GM19025 (cell line): ENCODE results near the gene USHBP1.
A peak's percentile ranks its signal among the peaks of the same experiment; 100 is the strongest.

Experiments
- ATAC-seq: cut with Tn5 transposase; IDR thresholded peaks from one replicate; pipeline ENCODE4 v1.9.1; 2021; ENCODE audit warnings: mild to moderate bottlenecking, low read depth, moderate library complexity; ENCODE audit not compliant: unreplicated experiment

USHBP1 gene

DNA sequence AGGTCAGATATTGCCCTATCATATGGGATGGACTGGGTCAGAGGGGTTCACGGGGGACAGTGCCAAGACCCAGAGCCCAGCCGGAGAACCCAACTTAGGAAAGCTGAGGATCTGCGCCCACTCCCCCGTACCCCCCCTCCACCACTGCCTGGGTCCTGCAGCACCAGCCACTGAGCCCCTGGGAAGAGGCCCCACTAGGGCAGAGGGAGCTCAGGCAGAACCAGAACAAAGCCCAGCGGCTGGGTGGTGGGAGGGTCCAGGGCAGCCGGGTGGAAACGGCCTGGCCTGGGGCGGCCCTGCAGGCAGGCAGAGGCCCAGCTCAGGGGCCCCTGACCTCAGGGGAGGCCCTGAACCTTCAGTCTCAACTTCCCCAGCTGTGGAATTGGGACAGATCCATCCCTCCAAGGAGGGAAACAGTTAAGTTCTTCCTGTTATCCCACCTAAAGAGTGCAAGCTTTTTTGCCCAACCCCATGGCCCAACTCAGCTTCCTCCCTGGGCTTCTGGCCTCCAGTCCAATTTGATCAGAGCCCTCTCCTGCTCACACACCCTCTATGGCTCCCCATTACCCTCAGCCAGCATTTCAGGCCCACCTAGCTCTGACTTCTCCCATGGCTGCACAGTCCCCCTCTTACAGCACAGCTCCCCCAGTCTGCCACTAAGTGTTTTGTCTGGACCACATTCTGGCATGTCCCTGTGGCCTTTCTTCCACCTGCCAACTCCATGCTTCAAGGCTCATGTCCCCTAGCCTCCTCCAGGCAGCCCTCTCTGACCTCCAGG, 21.9 kb downstream of the USHBP1 start:
- ATAC-seq = no peak

DNA sequence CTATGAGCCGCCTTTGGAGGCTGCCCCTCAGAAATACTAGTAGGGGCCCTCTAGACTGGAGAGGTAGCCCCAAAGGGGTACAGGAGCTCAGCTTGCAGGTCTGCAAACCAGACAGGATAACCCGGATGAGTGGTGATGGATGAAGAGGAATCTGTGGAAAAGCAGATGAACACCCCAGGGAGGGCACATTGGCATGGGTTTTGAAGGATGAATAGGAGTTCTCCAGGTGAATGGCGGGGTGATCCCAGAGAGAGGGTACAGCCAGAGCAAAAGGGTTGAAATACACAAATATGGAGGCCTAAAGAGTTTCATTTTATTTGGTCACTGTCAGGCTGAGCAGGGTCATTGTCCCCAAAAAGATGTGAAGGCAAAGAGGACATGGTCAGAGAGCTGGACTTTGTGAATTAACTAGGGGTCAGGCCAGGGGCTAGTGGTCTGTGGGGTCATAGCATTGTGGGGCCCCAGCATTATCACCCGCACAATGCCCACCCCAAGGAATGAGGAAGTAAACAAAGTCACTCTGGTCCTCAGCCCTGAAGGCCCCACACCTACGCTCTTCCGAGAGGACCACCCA, 23.6 kb downstream of the USHBP1 start:
- ATAC-seq = no peak

DNA sequence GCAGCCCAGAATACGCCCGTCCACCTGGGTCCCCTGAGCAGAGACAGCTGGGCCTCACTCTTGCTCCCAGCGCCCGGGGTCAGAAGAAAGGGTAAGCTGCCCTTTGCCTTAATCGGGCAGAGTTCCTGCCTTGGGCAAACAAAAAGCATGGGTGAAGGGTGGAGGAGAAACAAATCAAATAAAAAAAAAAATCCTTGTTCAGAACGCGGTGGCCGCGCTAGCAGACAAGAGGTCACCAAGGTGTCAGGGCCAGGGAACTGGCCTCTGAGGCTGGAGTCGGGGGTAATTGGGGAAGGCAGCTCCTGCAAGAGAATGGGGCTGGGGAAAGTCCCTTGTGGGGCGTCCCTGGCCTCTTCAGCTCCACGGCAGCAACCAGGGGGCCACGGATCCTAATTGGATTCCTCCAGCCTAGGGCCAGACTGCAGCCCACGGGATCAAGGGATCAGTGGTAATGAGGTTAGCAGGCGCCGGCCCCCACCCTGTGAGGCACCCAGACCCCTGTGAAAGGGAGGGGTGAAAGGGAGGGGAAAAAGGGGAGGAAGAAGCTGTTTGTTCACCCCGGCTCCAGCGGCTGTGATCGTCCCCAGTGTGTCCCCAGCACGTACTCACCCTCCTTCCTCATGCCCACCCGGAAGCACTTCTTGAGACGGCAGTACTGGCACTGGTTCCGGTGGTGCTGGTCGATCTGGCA, 24.3 kb downstream of the USHBP1 start:
- ATAC-seq = no peak

DNA sequence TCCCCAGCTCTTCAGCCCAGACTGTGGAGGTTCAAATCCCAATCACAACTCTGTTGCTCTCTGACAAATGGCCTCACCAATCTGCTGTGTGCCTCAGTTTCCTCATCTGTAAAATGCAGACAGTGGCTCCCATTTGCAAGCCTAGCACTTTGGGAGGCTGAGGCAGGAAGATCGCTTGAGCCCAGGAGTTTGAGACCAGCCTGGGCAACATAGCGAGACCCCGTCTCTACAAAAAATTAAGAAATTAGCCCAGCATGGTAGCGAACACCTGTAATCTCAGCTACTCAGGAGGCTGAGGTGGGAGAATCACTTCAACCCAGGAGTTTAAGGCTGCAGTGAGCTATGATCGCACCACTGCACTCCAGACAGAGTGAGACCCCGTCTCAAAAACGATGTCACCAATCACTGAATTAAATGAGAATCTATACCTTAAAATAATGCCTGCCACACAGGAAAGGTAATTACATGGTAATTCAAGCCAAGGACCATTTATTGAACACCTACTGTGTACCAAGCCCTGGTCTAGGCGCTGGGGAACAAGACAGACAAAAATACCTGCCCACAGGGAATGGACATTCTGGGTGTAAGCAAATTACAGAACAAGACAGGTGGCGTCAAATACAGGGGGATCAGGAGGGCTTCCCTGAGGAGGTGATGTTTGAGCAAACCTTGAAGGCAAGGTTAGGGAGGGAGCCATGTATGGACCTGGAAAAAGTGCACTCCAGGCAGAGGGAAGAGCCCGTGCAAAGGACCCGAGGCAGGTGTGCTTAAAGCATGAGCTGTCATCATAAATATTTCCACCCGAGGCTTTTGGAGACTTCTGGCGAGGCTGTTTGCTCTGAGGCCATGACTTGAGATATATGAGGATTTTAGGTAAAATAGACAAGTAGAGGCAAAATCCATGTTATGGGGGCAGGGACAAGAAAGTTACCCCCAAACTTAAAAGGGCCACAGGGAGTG, 26.5 kb downstream of the USHBP1 start:
- ATAC-seq = no peak

DNA sequence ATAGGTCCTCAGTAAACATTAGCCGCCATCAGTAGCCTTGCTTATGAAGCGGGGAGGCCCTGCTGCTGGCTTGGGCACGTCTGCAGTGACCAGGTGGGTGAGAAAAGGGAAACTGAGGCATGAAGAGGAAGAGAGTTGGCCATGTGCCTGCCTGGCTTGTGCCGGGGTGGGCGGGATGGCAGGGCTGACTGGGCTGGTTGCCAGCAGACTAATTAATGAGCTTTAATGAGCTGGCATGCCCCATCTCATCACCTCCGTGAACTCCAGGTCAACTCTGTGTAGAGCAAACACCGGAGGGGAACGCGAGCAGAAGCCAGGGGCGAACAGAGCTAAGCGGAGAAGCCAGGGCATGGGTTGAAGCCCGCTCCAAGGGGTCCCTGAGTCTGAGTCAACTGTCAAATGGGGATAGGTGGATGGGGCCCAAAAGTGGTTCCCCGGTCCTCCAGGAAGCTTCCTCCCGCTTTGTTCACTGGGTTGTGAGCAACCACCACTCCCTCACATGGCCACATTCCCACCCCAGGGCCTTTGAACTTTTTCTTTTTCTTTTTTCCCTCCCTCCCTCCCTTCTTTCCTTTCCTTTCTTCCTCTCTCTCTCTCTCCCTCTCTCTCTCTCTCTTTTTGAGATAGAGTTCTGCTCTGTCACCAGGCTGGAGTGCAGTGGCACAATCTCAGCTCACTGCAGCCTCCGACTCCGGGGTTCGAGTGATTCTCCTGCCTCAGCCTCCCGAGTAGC, 27.6 kb downstream of the USHBP1 start:
- ATAC-seq = no peak

DNA sequence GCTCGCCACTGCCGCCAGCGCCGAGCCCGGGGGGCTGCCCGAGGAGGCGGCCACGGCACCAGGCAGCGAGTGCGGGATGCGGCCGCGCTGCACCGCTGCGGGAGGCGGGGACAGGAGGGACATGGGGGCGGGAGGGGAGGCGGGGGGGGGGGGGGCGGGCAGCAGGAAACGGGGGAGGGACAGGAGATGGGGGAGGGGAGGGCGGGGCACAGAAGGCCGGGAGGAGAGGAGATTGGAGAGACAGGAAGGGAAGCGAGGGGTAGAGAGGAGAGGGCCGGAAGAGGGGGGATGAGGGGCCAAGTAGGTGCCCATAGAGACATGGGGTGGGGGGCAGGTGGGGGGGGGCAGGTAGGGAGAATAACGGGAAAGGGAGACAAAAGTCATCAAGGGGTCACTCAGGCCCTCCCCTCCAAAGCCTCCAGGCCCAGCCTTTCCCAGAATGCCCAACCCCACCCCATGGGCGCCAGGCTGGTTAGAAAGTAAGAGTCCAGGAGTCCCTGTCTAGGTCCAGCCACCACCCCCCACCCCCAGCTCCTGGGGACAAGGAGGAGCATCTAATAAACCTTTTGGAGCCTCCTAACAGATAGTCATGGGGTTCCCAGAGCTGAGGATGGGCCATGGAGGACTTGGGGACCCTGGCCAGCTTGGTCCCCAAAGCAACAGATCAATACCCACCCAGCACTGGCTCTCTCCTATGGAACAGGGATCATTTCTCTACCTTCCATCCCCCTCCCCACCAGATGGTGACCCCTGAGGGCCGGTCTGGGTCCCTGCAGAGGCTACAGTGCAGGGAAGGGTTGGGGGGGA, 28.4 kb downstream of the USHBP1 start:
- ATAC-seq = no peak

DNA sequence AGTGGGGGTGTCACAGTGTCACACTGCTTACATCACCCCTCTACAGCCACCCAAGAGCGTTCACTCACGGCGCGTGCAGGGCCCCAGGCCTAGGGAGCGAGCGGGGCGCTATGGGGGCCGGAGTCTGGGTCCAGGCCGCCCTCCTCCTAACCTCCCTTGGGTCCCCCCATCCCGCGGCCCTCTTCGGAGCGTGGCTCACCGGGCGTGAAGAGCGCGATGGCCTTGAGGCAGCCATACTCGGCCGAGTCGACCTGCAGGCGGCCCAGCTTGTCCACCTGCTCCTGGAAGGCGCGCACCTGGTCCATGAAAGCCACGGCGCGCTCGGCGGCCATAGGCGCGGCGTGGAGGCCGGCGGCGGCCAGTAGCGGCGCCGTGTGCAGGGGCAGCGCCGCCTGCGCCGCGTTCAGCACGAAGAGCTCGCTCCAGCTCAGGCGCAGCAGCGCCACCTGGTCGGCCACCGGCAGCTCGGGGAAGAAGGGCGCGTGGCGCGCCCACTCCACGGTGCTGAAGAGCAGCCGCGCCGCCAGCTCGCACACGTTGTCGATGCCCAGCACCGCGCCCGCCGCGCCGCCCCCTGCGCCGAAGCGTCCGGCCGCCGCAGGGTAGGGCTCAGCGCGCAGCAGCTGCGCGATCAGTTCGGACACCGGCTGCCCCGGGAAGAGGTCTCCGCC, 29.1 kb downstream of the USHBP1 start:
- no peak for ATAC-seq

DNA sequence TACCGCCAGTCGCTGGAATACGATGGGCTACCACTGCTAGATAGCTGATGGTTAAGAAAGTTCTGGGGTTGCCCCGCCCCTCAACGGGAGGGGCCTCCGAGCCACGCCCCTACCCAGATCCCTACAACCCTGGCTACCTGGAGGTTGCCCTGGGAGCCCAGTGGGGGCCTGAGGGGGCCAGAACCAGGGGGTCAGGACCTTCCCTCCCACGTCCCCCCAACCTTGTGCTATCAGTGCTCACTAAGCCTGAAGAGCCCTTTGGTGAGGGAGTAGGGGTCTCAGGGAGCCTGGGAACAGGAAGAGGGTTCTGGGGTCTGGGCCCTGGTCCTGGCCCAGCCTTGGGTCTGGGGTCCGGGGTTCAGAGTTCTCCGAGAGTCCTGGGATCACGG, 29.6 kb downstream of the USHBP1 start:
- no peak for ATAC-seq

DNA sequence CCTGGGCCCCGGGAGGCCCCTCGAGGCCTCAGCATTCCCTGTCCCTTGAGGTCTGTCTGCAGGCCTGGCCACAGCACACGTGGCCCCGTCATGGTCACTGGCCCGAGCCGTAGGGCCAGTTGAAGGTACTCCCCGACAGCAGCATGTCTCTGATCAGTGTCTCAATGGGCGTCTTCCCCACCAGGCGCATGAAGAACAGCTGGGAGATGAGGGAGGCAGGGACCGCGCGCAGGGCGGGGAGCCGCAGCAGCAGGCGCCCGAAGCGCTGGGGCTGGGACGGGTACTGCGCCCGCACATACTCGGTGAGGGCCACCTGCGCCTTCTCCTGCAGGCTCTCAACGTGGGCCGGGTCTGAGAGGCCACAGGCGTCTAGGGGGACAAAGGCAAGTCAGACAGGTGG, 32.3 kb downstream of the USHBP1 start:
- no peak for ATAC-seq

DNA sequence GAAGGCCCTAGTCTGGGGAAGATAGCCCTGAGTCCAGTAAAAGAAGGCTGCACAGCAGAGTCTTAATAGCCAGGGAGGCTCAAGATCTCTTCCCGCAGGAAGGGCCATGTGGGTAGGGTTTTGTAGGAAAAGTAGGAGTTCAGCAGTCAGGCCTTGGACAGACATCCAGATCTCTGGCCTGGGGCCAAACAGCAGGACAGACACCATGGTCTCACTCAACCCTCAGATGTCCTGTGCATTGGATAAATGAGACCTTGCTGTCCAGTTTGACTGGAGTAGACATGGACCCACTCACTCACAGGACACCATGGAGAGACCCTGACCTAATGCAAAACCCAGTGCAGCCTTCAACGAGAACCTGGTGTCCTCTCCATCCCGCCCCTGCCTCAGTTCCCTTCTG, 34.7 kb downstream of the USHBP1 start:
- ATAC-seq = no peak

DNA sequence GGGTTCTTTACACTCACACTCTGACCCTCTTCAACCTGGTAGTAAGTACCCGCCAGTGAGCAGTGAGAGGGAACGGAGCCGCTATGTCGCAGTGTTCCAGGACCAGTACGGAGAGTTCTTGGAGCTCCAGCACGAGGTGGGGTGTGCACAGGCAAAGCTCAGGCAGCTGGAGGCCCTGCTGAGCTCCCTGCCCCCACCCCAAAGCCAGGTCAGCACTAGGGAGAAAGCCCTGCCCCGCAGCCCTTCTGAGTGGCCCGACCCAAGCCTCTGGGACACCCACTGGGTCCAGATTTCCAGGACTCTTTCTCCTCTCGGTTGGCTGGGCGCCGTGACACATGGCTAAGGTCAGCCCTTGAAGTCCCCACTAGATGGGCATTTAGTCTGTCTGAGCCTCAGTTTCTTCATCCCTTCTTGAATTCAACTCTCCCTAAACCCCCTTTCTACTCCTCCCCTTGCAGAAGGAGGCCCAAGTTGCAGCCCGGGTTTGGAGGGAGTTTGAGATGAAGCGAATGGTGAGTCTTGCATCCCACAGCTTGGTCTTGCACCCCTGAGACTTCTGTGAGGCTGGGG, 36.7 kb downstream of the USHBP1 start:
- no peak for ATAC-seq

DNA sequence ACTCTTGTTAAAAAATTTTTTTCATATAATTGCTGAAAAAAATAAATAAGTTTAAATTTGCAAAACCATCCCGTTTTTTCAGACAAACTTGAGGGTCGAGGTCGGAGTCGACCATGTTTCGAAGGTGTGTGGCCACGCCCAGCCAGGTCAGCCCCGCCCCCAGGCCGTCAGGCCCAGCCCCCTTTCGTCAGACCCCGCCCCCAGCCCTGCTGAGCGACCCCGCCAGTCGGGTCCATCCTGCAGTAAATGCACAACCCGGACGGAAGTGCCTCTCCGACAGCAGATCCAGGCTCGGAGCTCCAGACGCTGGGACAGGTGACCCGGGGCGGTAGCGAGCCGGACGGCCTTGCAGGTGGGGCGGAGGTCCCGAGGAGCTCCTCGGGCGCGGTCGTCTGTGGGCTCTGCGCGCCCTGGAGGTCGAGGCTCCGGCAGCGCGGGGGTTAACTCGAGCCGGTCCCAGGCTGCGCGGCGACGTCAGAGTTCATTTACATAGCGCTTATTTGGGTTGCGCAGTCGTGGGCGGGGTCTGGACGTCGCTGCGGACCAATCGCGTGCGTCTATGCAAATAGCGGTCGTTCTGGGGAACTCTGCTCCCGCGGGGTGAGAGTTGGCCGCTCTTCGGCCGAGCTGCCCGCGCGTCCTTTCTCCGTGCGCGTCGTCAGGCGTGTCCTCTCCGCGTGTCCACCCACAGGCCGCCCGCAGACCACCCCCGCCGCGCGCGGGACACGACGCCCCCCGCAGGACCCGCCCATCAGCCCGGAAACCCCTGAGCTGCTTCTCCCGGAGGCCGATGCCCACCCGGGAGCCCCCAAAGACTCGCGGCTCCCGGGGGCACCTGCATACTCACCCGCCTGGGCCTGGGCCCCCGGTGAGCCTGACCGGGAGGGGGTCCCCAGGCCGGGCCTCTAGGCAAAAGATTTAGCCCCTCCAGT, 38.3 kb downstream of the USHBP1 start, which contains the start of gene OCEL1:
TSS of gene OCEL1 (plus strand) at position 225 of the 932 bp plus-strand sequence. CDS start at position 247, 22 bp downstream.
- ATAC-seq = peak; percentile 90

DNA sequence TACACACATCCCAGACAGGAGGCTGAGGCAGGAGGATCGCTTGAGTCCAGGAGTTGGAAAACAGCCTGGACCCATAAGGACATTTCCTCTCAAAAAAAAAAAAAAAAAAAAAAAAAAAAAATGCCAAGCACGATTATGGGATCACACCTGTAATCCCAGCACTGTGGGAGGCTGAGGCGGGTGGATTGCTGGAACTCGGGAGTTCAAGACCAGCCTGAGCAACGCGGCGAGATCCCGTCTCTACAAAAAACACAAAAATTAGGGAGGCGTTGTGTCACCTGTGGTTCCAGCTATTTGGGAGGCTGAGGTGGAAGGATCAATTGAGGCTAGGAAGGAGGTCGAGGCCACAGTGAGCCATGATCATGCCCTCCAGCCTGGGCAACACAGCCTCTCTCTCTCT, 39.5 kb downstream of the USHBP1 start:
- ATAC-seq = no peak

DNA sequence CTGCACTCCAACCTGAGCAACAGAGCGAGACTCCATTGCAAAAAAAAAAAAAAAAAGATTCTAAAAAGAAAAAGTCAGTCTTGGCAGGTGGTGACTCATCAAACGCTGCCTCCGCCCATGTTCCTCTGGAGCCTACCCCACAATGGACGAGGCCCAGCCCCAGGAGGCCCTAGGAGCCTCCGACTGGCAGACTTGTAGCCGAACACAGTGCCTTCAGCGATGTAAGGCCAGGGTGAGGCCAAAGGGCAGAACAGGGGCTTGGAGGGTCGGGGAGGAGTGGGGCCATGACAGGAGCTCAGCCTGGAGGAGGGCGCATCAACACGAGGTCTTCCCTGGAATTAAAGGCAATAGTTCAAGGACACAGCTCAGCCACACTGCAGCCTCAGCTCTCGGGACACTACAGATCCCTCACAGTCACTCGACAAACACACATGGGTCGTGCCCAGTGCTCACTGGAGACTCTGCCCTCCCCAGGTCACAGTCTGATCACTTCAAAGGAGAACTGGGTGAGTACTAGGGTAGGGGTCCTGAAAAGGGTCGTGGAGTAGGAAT, 44.3 kb downstream of the USHBP1 start:
- no peak for ATAC-seq

DNA sequence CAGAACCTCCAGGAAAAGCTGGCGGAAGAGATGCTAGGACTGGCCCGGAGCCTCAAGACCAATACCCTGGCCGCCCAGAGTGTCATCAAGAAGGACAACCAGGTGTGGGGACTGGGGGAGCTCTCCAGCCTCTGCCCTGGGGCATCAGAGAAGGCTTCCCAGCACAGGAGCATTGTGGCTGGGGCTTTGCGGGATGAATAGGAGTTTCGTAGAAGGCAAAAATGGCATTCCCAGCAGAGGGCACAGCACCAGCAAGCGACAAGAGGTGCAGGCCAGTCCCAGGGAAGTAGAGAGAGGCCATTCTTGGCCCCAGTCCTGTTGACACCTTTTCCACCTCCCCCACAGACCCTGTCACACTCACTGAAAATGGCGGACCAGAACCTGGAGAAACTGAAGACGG, 45.3 kb downstream of the USHBP1 start:
- no peak for ATAC-seq

DNA sequence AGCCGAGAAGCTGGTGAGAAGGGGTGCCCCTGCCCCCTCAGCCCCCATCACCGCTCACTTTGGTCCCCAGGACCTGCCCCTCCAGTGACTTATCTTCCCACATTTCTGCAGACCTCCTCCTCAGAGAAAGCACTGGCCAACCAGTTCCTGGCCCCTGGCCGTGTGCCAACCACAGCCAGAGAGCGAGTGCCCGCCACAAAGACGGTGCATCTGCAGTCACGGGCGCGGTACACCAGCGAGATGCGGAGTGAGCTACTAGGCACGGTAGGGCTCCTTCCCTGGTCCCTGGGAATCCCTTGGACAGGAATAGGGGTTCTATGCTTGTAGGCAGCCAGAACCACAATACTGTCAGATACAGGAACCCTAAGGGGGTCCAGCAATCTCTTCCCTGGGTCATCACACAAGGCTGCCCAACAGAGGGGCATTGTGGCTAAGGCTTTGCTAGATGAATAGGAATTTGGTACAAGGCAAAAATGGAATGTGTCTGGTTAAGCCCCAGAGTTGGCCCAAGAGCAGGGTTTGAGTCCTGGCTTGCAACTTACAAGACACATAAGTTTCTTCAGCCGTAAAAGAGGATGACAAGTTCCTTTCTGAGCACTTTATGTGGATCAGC, 48.4 kb downstream of the USHBP1 start:
- ATAC-seq = no peak
